A673 (cell line): ENCODE results near the gene CTDNEP1.

Experiments used
- EZH2 ChIP-seq: fragments of 200-600 bp; sonication (generic); IDR thresholded peaks from 2 replicates; pipeline ENCODE4 v1.6.1; 2017; ENCODE audit warnings: borderline replicate concordance, low read depth, mild to moderate bottlenecking, mixed read lengths, antibody characterized with exemption, low read length; ENCODE audit not compliant: poor library complexity, severe bottlenecking
- TF ChIP-seq, protein P1 (sequence below): fragments of 300-800, 200-600 bp; sonication (generic); conservative IDR thresholded peaks from 2 replicates; pipeline ENCODE4 v1.5.1; 2017; ENCODE audit warnings: low read depth, mild to moderate bottlenecking, antibody characterized with exemption, low read length, moderate library complexity, mixed read lengths

GRCh38 chr17:7259555-7259889, 8.0 kb upstream of the CTDNEP1 start:
- TF ChIP-seq, protein P1, sequence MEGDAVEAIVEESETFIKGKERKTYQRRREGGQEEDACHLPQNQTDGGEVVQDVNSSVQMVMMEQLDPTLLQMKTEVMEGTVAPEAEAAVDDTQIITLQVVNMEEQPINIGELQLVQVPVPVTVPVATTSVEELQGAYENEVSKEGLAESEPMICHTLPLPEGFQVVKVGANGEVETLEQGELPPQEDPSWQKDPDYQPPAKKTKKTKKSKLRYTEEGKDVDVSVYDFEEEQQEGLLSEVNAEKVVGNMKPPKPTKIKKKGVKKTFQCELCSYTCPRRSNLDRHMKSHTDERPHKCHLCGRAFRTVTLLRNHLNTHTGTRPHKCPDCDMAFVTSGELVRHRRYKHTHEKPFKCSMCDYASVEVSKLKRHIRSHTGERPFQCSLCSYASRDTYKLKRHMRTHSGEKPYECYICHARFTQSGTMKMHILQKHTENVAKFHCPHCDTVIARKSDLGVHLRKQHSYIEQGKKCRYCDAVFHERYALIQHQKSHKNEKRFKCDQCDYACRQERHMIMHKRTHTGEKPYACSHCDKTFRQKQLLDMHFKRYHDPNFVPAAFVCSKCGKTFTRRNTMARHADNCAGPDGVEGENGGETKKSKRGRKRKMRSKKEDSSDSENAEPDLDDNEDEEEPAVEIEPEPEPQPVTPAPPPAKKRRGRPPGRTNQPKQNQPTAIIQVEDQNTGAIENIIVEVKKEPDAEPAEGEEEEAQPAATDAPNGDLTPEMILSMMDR, result no peak
- TF ChIP-seq EZH2, result no peak
